Stimulated activated CD8-positive, alpha-beta memory T cell treated with anti-CD3 and anti-CD28 coated beads, Interleukin-12 subunit alpha, Interleukin-12 subunit beta, amount 100 ng/mL, for 1 hour (primary cell): ENCODE data around the gene PHF24.
"Not testable (repeated sequence)": the region's sequence is repeated elsewhere in the genome, so short reads cannot be mapped to it uniquely, and the experiment has no call there.

Experiments used
- DNase-seq: peaks from one replicate; pipeline ENCODE4 v3.0.0-alpha.2; 2020; ENCODE audit warnings: low read depth

The PHF24 gene

DNA sequence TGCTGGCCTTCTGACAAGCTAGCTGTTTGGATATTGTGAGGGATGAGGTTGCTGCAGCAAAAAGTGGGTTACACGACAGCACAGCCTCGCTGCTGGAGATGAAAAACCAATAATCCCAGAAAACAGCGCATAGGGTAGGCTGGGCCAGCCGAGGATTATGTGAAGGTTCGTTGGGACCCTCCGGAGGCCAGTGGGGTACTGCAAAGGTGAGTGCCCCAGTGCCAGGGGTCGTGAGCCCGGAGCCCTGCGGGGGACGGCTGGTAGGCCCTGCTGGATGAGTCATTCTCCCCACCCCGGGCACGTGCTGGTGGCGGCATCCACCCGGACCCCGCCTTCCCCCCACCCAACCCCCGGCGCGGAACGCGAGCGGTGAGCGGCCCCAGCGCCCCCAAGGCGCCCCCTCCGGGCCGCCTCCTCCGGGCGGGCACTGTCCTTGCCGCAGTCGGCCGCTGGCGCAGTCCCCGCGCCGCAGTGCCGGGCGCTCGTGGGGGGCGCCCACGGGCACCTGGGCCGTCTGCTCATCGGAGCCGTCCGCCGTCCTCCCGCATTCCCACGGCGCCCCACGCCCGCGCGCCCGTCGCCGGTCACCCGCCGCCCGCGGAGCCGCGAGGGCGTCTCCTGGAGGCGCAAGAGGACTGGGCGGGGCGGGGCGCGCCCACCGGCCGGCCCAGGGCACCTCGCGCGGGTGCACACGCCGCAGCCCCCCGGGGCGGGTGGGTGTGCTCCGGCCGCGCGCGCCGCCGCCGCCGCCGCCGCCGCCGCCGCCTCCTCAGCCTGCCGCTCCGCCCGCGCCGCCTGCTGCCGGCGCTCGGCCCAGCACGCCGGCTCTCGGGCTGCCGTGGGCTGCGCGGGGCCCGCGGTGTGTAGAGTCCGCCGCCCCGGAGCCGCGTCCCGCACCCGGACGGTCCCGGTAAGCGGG, at the start of gene PHF24:
Gene PHF24, plus strand, starts transcription at position 794 of the 919 bp plus-strand sequence. CDS start 13,014 bp downstream, outside the sequence.
- DNase-seq, result no peak

DNA sequence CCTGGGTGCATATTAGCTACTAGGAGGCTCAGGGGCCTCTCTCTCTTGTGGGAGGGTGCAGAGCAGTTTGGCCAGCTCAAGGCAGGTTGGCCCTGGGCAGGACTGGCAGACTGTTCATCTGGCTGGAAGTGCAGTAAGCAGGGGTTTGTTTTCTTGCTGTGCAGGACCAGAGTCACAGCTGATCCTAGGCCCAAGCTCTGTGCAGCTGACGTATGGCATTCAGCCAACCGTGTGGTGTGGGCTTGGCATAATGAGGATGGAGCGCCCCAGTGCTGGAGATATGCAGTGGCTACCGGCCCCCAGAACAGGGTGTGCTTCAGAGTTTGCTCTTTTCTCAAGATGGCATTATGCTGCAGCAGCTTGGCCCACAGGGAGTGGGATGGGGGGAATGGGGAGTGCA, 31.0 kb upstream of the PHF24 start:
- no peak for DNase-seq

DNA sequence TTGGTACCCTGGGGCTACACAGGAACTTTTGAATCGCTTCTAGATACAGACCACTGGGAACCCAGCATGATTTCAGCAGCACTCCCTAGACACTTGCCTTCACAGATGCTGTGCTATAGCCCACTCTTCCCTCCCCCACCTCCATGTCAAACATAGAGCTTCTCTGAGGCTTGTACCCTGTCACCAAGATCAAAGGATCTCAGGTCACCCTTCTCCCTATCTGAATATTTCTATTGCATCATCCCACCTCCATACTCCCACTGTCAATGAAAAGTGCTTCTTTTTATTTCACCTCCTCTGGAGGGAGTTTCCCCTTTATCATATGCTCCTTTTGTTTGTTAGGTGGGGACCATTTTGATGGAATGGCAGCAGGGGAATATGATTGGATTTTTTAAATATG, 29.2 kb upstream of the PHF24 start:
- no peak for DNase-seq

DNA sequence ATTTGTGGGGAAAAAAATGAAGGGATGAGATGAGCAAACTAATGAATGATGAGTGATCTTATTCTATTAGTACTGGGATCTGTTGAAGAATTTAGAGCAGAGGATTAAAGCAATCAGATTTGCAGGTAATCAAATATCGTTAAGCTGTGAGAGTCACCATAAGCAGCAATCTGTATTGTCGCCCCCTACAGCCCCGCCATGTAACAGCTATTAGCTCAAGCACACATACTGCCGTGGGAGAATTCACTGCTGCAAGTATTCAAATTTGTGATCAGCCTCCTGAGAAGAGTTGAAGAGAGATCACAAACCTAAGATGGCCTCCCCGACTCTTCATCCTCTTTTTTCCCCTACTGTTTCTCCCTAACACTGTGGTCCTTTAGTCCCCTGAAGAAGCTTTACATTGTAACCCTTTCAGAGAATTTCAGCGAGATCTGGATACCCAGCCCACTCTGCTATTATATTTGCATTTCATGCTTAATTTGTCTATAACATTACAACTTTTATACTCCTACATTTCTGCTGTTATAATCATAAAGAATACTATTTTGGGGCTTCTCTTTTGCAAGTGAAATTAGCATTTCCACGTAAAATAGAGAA, 28.5 kb upstream of the PHF24 start:
- DNase-seq, result no peak

DNA sequence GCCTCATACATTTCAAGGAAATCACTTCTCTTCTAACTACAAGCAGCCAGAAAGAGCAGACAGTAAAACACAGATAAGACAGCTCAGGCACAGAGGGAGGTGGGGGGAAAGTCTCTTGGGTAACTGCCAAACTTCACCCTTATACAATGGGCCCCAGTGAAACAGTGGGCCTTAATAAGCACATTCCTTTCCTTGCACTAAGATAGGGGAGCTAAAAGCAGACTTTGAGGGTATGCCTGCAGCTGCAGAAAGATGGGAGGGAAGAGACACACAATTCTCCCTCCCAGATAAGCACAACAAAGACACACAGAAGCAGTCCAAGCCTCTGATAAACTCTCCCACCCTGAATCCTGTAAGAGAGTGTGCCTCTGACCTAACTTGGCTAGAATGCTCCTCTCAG, 18.1 kb upstream of the PHF24 start:
- DNase-seq, result not testable (repeated sequence)

DNA sequence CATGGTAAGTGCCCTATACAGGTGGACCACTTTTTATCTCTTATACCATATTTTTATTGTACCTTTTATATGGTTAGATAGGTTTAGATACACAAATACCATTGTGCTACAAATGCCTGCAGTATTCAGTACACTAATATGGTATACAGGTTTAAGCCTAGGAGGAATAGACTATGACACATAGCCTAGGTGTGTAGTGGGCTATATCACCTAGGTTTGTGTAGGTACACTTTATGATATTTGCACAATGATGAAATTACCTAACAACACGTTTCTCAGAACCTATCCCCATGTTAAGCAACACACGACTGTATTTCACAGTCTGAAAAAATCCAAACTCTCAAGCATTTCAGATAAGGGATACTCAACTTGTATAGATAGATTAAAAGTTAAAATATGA, 9.6 kb upstream of the PHF24 start:
- DNase-seq, result no peak

DNA sequence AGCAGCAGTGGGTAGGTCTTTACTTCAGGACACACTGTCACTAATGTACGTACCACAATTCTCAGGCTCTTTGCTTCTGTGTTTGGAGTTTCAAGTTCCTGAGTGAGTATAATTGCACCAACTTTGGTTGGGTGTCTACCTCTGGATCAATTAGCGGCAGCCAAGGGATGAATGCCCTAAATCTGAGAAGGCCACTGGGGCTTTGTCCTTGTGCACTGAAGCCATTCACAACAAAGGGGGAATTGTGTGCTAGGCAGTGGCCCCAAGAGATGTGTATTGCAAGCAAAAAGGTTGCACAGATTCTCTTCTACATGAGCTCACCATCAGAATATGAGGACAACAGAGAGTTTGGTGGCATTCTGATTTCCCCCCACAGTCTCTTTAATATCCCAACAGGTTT, 3.9 kb upstream of the PHF24 start:
- DNase-seq, result no peak

DNA sequence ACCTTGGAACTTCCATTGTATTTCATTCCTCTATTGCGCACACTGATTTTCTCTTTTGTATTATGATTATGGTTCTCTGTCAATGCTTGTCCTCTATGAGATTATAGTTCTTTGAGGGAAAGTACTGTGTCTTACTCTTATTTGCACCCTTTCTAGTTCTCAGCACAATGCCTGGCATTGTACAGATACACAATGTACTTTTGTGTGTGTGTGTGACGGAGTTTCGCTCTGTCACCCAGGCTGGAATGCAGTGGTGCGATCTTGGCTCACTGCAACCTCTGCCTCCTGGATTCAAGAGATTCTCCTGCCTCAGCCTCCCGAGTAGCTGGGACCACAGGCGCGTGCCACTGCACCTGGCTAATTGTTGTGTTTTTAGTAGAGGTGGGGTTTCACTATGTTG, 2.0 kb upstream of the PHF24 start:
- DNase-seq, result not testable (repeated sequence)

DNA sequence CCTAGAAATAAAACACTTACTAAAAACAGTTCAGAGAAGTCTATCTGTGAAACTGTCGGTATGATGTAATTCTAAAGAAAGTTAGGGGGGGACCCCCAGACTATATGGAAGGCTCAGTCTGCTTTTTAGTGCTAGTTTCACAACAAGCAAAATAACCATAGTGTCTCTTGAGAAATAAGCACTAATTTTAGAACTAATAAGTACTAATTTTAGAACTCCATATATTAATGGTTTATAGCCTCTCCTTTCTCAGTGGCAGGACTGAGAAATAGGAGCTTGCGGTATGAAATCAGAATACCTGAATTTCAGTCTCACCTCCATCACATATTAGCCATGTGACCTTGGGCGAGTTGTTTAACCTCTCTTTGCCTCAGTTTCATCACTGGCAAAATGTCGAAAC, 1.4 kb upstream of the PHF24 start:
- no peak for DNase-seq

DNA sequence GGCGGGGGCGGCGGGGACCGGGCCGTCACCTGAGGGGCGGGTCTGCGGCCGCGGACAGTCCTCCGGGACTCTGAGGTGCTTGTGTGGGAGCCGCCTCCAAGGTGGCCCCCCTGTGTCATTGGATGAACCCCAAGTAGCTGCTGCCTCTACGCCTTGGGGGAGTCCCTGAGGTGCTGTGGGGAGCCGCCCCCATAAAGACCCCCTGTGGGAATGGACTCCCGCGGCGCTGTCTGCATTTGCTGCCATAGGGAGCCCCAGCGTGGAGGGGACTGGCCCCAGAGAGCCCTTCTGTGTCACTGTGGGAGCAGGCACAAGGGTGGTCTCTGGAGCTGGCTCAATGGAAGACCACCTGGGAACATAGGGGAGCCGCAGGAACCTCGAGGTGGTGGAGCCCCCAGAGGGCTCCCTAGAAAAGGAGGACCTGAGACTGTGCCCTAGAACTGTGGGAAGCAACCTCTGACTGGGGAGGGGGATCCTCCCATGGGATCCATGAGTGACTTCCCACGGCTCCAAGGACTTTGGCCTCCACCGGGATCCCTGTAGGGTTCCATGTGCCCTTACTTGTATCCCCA, 412 bp downstream of the PHF24 start:
- no peak for DNase-seq

DNA sequence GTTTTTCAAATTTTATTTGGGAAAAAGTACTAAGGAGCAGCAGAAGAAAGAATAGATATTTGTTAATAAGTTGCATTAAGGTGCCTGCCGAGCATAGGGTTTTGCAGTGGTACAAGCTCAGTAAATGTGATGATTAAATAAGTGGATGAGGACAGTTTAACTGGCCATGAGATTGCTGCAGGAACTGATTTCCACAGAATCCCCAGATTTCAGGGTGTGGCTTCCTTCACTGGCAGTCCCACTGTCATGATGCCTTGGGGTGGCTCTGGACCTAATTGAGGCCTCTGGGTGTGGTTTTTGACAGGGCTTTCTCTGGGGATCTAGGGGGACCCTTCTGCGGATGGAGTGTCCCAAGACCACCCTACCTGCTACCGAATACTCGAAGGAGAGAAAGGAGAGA, 1.4 kb downstream of the PHF24 start:
- no peak for DNase-seq

DNA sequence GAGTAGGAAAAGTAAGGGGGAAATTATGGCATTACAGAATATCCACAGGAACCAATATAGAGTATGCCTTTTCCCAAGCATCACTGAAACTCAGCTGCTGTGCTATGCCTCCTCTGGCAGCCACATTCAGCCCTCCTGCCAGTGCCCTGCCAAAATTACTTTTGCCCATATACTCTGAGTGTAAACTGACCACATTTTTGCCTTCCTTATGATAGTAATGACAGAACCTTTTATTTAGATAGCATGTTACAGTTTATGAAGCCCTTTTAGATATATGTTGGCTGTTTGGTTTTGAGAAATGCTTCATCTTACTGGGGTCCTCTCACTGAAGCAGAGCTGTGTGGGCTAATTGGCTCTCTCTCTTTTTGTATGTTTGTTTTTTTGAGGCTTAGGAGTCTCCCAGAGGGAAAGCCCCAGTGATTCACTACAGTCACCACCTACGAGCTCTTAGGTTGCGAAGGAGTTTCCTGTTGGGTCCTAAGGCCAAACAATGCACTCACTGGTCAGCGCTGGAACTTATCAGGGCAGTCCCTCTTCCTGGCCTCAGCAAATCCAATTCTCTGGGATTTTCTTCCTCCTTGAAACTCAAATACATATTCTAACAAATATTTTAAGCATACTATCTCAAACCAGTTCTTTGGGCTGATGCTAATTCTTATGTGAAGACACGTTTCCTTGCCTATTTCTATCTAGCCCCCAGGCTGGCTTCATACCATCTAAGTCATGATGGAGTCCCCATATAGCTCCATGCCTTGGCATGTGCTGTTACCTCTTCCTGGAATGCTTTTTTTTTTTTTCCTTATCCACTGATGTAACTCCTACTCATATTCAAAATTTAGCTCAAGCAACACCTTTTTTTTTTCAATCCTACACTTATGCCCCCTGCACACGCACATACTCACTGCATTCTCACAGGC, 3.7 kb downstream of the PHF24 start:
- DNase-seq, result no peak

DNA sequence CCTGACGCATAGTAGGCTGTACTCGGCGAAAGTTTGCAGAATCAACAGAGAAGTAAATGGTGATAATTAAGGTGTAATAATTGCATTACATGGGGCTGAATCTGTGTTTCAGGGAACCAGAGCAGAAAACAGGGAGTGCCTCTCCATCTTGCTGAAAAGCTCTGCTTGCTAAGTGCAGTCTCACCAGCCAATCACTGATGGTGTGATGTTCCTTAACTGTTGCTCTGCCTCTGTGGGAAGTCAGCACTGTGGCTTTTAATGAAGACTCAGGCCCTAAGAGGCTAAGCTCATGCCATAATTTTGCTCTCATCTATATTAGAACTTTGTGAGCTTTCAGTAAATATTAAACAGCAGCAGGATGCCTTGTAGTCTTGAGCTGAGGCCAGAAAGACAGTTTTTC, 4.5 kb downstream of the PHF24 start:
- DNase-seq, result no peak

DNA sequence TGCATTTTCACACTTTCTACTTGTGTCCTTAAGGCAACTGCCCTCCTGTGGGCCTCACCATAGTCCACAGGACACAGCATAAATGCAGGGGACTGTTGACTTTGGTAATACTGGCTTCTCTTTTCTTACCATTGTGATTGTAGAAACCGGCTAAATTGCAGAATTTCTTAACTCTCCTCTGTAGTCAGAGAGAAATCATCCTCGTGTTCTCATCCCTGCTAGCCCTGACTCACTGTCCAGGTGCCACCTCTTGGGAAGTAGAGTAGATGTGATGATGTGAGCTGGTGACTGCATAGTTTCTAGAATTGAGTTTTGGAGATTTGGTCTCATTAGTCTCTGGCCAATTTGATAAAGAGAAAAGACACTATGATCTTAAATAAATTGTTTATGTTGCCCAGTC, 5.5 kb downstream of the PHF24 start:
- no peak for DNase-seq

DNA sequence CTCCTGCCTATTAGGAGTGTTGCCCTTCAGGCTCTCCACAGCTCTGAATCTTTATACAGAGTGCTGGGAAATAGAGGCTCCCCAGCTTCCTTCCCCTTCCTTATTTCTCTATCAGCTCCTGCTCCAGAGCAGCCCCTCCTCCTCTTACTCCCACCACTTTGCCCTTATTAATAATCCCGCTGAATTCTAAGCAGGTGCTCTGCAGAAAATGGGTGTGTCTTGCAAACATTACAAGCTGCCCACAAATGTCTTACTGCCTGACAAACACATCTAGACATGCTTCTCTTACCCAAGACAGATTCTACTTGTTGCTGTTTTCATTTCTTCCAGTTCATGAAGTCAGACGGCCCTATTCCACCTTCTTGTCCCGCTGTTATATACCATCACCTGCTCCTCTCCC, 6.4 kb downstream of the PHF24 start:
- DNase-seq, result no peak

DNA sequence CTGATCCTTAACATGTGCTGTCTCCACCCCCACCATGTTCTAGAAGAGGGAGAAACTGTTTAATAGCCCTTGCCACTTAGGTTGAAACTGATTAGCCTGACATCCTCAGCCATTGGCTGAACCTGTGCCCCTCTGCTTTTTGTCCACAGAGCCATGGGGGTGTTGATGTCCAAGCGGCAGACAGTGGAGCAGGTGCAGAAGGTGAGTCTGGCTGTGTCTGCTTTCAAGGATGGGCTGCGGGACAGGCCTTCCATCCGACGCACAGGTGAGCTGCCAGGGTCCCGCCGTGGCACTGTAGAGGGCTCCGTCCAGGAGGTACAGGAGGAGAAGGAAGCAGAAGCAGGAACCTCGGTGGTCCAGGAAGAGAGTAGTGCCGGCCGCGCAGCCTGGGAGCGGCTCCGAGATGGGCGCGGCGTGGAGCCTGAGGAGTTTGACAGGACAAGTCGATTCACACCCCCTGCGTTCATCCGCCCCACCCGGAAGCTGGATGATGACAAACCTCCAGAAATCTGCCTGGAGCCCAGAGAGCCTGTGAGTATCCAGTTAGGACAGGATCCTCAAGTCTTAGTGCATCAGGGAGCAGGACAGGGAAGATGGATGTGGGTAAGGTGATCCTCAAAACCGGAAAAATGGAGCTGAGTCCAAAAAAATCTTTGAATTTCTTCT, 13.2 kb downstream of the PHF24 start:
- no peak for DNase-seq

DNA sequence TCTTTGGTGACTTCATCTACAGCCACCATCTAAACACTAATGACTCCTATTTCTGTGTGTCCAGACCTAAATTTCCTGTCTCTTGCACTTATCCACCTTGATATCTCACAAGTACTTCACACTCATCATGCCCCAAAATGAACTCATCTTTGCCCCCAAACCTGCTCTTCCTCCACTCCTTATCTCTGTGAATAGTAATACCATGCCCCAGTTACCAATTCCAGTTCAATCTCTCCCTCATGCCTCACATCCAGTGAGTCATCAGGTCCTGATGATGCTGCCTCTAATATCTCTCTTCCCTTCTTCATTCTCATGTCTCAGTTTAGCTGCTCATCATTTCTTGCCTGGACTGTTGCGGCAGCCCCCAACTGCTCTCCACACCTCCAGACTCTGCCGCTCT, 16.6 kb downstream of the PHF24 start:
- no peak for DNase-seq

DNA sequence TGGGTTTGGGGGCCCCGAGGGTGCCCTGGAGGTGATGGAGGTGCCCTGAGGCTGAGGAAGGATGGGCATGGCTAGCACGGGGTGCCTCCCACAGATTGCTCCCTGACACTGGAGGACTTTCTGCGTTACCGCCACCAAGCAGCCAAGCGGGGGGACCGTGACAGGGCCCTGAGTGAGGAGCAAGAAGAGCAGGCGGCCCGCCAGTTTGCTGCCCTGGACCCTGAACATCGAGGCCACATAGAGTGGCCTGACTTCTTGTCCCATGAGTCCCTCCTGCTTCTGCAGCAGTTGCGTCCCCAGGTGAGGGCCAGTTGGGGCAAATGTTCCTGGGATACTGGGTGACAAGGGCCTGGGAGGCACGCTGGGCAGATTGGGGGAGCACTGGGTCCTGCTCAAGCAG, 18.4 kb downstream of the PHF24 start:
- DNase-seq, result no peak

DNA sequence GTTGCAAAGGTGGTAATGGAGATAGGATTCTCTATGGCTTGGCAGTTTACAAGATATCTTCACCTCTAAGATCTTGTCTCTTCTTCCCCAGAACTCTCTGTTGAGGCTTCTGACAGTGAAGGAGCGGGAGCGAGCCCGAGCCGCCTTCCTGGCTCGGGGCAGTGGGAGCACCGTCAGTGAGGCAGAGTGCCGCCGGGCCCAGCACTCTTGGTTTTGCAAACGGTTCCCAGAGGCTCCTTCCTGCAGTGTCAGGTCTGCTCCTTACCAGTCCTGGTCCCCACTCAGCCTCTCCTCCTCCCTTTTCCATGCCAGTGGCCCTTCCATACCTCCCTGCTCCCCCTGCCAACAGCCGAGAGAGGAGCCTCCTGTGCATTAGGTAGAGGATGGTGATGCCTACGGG, 18.9 kb downstream of the PHF24 start:
- DNase-seq, result no peak

DNA sequence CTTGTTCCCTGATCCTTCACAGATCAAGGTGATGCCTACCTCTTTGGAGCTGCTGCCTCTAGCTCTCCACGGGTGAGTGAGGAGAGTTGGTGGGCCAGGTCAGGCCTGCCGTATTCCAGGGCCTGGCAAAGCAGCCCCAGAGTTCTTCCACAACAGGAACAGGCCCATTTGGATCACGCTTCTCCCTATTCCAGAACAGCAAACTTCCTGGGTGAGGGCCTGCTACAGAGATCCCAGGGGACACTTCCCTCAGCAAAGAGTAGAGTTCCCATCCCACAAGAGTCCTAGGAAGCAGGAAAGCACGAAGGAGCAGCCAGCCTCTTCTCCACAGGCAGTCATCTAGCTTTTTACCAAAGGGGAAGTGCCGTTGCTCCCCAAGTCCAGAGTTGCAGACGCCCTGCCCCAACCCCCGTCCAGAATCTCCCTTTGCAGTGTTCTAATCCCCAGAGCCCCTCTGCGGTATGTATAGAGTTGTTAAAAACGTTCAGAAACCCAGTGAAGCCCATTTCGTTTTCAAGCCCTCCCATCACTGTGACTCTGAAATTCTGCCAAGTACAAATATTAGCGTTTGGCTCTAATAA, 22.2 kb downstream of the PHF24 start:
- DNase-seq, result no peak

DNA sequence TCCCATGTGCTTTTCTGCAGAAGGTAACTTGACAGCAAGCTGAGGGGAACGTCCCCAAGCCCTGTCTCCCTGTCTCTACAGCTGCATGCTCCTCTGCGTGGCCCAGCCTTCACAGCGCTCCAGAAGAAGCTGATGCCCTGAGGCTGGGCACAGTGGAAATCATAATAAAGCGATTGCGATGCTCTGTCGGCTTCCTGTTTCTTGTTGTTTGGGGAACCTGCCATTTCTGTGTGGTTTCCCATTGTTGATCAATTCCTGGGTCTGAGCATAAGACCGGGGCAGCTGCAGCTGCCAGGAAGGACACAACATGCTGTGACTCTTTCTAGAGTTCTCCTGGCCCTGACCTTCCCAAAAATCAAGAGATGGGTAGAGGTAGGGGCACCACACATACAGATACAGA, 24.3 kb downstream of the PHF24 start:
- DNase-seq, result no peak
